ENCODE measurements around the gene PDP2. TPM values are rescaled to one million over a fixed set of nuclear protein-coding genes. Genes with fewer than 3 reads are reported as not detected.

PDP2 gene
- polyA plus RNA-seq, 1 donor from 2014 or later = 4.2 TPM

- Histone ChIP-seq H3K9ac (ENCODE audit: low read length) (no peak overlapping the region), H3K27ac (ENCODE audit: low read length) (no peak overlapping the region)
Observed at GRCh38 chr16:66930189-66930588, 49.9 kb downstream of the PDP2 start.

GRCh38 chr16:66931665-66932064, 51.4 kb downstream of the PDP2 start:
- no peaks in the 10 kb centered on the region for H4K20me1 ChIP-seq (ENCODE audit: insufficient read depth)
- H3K27ac ChIP-seq (ENCODE audit: low read length) = no peak overlapping the region
- no peak overlapping the region for H3K4me2 ChIP-seq (ENCODE audit: low read length)
- no peak overlapping the region for H2AFZ ChIP-seq (ENCODE audit: low read depth, low read length)
- H3K36me3 ChIP-seq (ENCODE audit: insufficient read depth, low read length) = no peaks in the 10 kb centered on the region
- H3K4me3 ChIP-seq (ENCODE audit: low read length) = no peak overlapping the region
- no peaks in the 10 kb centered on the region for H3K27me3 ChIP-seq (ENCODE audit: insufficient read depth, low read depth, low read length)
- H3K79me2 ChIP-seq (replicated peaks; ENCODE audit: insufficient read depth, low read length) = peaks cover 10% of the 10 kb centered on the region
- H3F3A ChIP-seq (ENCODE audit: insufficient read depth, low read length, poor library complexity, severe bottlenecking) = no peaks in the 10 kb centered on the region
- no peaks in the 10 kb centered on the region for H3K9me3 ChIP-seq (ENCODE audit: low read length)
- H3K9ac ChIP-seq (ENCODE audit: low read length) = no peak overlapping the region
- no peaks in the 10 kb centered on the region for H3K9me2 ChIP-seq (ENCODE audit: insufficient read depth, low read length)
- TF ChIP-seq EZH2 (IDR thresholded peaks at IDR 0.05; ENCODE audit: borderline replicate concordance, insufficient read depth, low read length, poor library complexity, severe bottlenecking) = no peak
- no peak for TF ChIP-seq REST (IDR thresholded peaks at IDR 0.05; ENCODE audit: borderline replicate concordance)
- no peak for TF ChIP-seq POLR2AphosphoS5 (IDR thresholded peaks at IDR 0.05)
- no peak for TF ChIP-seq MXI1 (conservative IDR thresholded peaks at IDR 0.05; ENCODE audit: poor library complexity, severe bottlenecking)
- TF ChIP-seq EP300 (conservative IDR thresholded peaks at IDR 0.05; ENCODE audit: poor library complexity, severe bottlenecking) = no peak
- TF ChIP-seq RAD21 (conservative IDR thresholded peaks at IDR 0.05) = no peak
- TF ChIP-seq TAF1 (IDR thresholded peaks at IDR 0.05; ENCODE audit: low read depth) = no peak
- TF ChIP-seq SMC3 (conservative IDR thresholded peaks at IDR 0.05; ENCODE audit: poor library complexity) = no peak

More at GRCh38 chr16:66930189-66930588, 49.9 kb downstream of the PDP2 start:
- Histone ChIP-seq H3F3A (ENCODE audit: insufficient read depth, low read length, poor library complexity, severe bottlenecking) (no peaks in the 10 kb centered on the region), H3K4me3 (ENCODE audit: low read length) (no peak overlapping the region), H2AFZ (ENCODE audit: low read depth, low read length) (no peak overlapping the region), H3K79me2 (replicated peaks; ENCODE audit: insufficient read depth, low read length) (peaks cover 8% of the 10 kb centered on the region), H3K9me3 (ENCODE audit: low read length) (no peaks in the 10 kb centered on the region), H3K4me2 (ENCODE audit: low read length) (no peak overlapping the region), H3K27me3 (ENCODE audit: insufficient read depth, low read depth, low read length) (peaks cover 12% of the 10 kb centered on the region), H3K36me3 (ENCODE audit: insufficient read depth, low read length) (no peaks in the 10 kb centered on the region), H4K20me1 (ENCODE audit: insufficient read depth) (no peaks in the 10 kb centered on the region), H3K9me2 (ENCODE audit: insufficient read depth, low read length) (no peaks in the 10 kb centered on the region)
- no peak for TF ChIP-seq SMC3 (conservative IDR thresholded peaks at IDR 0.05; ENCODE audit: poor library complexity)
- TF ChIP-seq EZH2 (IDR thresholded peaks at IDR 0.05; ENCODE audit: borderline replicate concordance, insufficient read depth, low read length, poor library complexity, severe bottlenecking) = no peak
- TF ChIP-seq RAD21 (conservative IDR thresholded peaks at IDR 0.05) = no peak
- no peak for TF ChIP-seq MXI1 (conservative IDR thresholded peaks at IDR 0.05; ENCODE audit: poor library complexity, severe bottlenecking)
- TF ChIP-seq CTCF (IDR thresholded peaks at IDR 0.05; ENCODE audit: poor library complexity, severe bottlenecking) = no peak
- TF ChIP-seq REST (IDR thresholded peaks at IDR 0.05; ENCODE audit: borderline replicate concordance) = no peak
- TF ChIP-seq POLR2AphosphoS5 (IDR thresholded peaks at IDR 0.05) = no peak
- TF ChIP-seq TAF1 (IDR thresholded peaks at IDR 0.05; ENCODE audit: low read depth) = no peak
- TF ChIP-seq EP300 (conservative IDR thresholded peaks at IDR 0.05; ENCODE audit: poor library complexity, severe bottlenecking) = no peak
